ENCODE measurements around the gene UBAC2.

- TF ChIP-seq POLR2A (IDR thresholded peaks at IDR 0.05) (no peak), CTCF (IDR thresholded peaks at IDR 0.05) (no peak)
These were observed 231.4 kb downstream of the UBAC2 start for GRCh38 chr13:99431927-99432608.
